Measurements from ENCODE around the gene SRSF12. TPM values are rescaled to one million over a fixed set of nuclear protein-coding genes. Genes with fewer than 3 reads are reported as not detected.

The SRSF12 gene
- total and polyA plus RNA-seq, 9 of the 15 experiments (the other 6 are each of a cell fraction or from before 2014, with no cell fraction given), result not detected

DNA sequence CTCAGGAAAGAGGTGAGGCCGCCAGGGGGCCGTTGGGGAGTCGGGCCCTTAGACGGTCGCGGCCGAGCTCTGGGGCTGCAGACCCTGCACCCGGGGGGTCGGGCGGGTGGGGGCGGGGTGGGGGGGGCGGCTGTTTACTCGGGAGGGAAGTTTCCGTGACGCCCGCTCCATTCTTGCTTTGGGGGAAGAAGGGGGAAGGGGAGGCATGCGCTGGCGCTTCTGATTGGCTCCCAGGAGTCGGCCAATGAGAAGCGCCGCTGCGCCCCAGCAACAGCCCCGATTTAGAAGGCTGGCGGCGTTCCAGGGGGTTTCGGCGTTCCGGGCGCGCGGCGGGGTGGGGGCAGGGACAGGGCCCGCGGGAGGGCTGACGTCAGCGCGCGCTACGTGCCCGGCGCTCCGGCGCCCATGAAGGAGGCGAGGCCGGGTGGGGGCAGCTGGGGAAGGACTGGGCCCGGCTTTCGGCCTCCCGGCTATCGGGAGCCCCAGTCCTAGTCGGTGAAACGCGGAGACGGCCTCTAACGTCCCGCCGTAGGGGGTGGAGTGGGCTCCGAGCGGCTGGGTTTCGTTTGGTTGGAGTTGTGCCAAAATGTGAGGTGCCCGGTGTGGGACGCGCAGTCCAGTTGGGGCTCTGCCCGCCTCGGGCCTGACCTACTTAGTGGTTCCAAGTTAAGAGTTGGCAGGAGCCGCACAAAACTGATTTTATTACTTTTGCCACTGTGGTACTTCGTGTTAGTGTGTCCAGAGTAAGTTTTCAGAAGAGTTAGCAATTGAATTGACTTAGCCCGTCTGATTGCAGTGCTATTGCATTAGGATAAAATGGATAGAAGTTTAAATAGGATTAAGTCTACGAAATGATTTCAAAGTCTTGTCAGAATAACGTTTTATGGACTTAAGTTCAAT, 36.2 kb downstream of the SRSF12 start (continued):
- TF ChIP-seq, protein P1, sequence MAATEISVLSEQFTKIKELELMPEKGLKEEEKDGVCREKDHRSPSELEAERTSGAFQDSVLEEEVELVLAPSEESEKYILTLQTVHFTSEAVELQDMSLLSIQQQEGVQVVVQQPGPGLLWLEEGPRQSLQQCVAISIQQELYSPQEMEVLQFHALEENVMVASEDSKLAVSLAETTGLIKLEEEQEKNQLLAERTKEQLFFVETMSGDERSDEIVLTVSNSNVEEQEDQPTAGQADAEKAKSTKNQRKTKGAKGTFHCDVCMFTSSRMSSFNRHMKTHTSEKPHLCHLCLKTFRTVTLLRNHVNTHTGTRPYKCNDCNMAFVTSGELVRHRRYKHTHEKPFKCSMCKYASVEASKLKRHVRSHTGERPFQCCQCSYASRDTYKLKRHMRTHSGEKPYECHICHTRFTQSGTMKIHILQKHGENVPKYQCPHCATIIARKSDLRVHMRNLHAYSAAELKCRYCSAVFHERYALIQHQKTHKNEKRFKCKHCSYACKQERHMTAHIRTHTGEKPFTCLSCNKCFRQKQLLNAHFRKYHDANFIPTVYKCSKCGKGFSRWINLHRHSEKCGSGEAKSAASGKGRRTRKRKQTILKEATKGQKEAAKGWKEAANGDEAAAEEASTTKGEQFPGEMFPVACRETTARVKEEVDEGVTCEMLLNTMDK (IDR thresholded peaks at IDR 0.05; ENCODE audit: borderline replicate concordance, insufficient read depth, low read depth, low read length, poor library complexity, severe bottlenecking), result peak; percentile 74
- TF ChIP-seq ZBTB49 (CRISPR knock-in tag; IDR thresholded peaks at IDR 0.05; ENCODE audit: borderline replicate concordance), result no peak
- no peak for TF ChIP-seq ZNF668 (CRISPR knock-in tag; IDR thresholded peaks at IDR 0.05)
- peak; percentile 86 for TF ChIP-seq HNRNPL (IDR thresholded peaks at IDR 0.05; ENCODE audit: low read depth, low read length)
- TF ChIP-seq, protein P2, sequence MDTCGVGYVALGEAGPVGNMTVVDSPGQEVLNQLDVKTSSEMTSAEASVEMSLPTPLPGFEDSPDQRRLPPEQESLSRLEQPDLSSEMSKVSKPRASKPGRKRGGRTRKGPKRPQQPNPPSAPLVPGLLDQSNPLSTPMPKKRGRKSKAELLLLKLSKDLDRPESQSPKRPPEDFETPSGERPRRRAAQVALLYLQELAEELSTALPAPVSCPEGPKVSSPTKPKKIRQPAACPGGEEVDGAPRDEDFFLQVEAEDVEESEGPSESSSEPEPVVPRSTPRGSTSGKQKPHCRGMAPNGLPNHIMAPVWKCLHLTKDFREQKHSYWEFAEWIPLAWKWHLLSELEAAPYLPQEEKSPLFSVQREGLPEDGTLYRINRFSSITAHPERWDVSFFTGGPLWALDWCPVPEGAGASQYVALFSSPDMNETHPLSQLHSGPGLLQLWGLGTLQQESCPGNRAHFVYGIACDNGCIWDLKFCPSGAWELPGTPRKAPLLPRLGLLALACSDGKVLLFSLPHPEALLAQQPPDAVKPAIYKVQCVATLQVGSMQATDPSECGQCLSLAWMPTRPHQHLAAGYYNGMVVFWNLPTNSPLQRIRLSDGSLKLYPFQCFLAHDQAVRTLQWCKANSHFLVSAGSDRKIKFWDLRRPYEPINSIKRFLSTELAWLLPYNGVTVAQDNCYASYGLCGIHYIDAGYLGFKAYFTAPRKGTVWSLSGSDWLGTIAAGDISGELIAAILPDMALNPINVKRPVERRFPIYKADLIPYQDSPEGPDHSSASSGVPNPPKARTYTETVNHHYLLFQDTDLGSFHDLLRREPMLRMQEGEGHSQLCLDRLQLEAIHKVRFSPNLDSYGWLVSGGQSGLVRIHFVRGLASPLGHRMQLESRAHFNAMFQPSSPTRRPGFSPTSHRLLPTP (IDR thresholded peaks at IDR 0.05; ENCODE audit: borderline replicate concordance, extremely low read depth, insufficient read length), result no peak
- TF ChIP-seq ZBTB7A (IDR thresholded peaks at IDR 0.05; ENCODE audit: borderline replicate concordance, control insufficient read depth, low read depth, low read length), result peak; percentile 62; the same call in 1 of the 2 replicates
- TF ChIP-seq BCOR (IDR thresholded peaks at IDR 0.05), result peak; percentile 21; the same call in 1 of the 2 replicates
- TF ChIP-seq, protein P3, sequence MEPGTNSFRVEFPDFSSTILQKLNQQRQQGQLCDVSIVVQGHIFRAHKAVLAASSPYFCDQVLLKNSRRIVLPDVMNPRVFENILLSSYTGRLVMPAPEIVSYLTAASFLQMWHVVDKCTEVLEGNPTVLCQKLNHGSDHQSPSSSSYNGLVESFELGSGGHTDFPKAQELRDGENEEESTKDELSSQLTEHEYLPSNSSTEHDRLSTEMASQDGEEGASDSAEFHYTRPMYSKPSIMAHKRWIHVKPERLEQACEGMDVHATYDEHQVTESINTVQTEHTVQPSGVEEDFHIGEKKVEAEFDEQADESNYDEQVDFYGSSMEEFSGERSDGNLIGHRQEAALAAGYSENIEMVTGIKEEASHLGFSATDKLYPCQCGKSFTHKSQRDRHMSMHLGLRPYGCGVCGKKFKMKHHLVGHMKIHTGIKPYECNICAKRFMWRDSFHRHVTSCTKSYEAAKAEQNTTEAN (CRISPR knock-in tag; IDR thresholded peaks at IDR 0.05), result no peak
- peak; percentile 86 for TF ChIP-seq RFX5 (IDR thresholded peaks at IDR 0.05; ENCODE audit: low read depth, low read length)
- TF ChIP-seq CCNT2 (IDR thresholded peaks at IDR 0.05; ENCODE audit: borderline replicate concordance, extremely low read depth, insufficient read length, low read depth, low read length), result peak; percentile 96
- TF ChIP-seq ATF6 (CRISPR knock-in tag; IDR thresholded peaks at IDR 0.05), result peak; percentile 49; the same call in 1 of the 2 replicates
- no peak for TF ChIP-seq KLF6 (CRISPR knock-in tag; IDR thresholded peaks at IDR 0.05; ENCODE audit: borderline replicate concordance)

All from K562 (cell line).